ENCODE data around the gene SAC3D1.

Gene SAC3D1

DNA sequence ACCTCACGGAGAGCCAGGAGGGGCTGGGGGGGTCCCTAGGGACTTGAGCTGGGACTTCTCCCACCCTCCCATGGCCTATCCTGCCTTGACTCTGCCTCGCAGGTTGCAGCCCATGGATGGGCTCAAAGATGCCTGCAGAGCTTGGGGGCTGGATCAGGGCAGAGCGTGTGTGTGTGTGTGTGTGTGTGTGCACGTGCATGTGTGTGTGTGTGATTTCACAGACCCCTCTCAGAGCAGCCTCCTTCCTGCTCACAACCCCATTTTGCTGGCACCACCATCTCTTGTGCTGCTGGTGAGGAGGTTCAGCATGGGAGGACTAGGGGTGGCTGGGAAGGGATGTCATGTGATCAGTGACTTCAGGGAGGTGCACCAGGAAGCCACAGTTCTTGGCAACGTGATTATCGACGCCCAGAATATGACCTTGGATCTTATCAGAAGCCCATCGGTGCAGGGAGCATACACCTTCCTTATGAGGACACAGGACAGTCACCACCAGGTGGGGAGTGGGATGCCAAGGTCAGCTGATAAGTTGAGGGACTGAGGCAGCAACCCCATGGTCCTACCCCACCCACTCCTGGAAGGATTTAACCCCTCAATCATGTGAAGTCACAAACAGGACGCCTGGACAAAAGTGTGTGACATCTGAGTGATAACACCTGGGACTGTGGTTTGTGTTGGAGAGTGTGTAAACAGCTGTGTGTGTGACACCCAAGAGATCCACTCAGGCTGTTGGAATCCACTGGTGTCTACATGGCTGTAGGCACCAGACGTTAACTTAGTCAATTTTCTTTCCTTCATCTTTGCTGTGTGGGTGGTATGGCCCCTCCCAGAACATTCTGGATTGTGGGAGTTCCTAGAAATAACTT is 19.2 kb downstream of the SAC3D1 start:
- DNase-seq (ENCODE audit: low read depth in 2 of 2) = no peak

DNA sequence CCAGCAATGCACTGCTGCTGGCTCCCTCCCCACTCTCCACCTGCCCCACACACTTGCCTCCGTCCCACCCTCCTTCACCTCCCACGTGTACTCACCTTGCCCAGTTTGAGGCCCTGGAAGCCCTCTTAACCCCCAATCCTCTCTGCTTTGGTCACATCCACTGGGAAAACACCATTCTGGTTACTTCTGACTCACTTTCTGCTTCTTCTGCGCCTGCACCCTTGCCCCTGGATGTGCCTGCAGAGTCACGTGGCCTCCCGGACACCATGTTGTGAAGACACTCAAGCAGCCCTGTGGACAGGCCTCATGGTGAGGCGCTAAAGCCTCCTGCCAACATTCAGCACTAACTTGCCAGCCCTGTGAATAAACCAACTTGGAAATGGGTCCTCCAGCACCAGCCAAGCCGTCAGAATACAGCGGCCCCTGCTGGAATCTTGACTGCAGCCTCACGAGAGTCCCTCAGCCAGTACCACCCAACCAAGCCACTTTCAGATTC is 20.0 kb downstream of the SAC3D1 start:
- no peak for DNase-seq (ENCODE audit: low read depth in 2 of 2)

DNA sequence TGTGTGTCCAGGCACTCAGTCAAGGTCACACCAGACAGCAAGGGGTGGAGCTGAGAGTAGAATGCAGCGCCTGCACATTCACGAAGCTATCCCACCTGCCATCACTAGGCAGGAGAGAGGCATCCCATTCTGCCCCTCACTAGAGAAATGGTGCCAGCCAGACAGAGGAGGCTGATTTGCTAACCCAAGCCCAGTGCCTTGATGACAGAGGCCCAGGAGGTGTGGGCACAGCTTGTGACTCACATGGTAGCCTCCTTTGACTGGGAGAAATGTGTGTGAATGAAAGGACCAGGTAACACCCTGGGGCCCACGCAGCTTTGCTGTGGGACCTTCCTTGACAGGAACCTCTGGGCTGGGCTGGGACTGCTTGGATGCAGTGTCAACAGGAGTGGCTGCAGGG is 22.5 kb downstream of the SAC3D1 start:
- DNase-seq (ENCODE audit: low read depth in 2 of 2) = no peak

- DNase-seq (ENCODE audit: low read depth in 2 of 2) = no peak
Observed at GRCh38 chr11:65064847-65065240, 23.8 kb downstream of the SAC3D1 start.

DNA sequence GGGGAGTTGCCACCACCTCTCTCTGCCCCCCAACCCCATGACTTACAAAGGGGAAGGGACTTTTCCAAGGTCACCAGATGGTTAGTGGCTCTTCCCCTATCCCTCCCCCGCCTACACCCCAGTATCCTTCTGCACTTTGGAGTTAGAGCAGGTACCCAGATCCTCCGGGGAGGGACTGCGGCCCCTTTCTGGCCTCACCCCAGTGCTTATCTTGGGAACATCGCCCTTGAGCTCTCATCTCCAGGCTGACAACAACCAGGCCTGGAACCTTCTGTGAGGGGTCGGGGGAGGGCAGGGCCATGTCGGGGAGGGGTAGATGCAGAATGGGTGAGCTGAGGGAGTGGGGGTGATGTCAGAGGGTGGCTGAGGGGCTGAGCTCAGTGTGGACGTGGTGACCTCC is 24.8 kb downstream of the SAC3D1 start:
- DNase-seq (ENCODE audit: low read depth in 2 of 2) = no peak

DNA sequence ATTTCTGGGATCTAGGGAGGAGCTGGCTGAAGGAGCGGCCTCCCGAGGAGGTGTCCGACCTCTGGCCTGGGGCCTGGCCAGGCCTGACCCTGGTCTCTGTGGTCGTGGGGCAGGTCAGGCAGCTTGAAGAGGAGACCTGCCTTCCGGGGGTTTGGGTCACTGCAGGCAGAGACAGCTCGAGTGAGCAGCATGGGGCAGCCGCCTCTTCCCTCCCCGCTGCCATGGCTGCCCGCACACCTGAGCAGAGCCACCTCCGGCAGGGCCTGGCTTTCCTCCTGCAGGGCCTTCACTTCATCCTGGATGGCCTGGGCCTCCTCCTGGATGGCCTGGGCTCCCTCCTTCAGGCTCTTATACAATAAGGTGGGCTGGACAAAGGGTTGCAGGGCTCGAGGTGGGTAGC is 25.3 kb downstream of the SAC3D1 start:
- no peak for DNase-seq (ENCODE audit: low read depth in 2 of 2)

- DNase-seq (ENCODE audit: low read depth in 2 of 2) = no peak
Observed at GRCh38 chr11:65066805-65067291, 25.8 kb downstream of the SAC3D1 start.

- DNase-seq (ENCODE audit: low read depth in 2 of 2) = no peak
Observed at GRCh38 chr11:65067446-65067845, 26.4 kb downstream of the SAC3D1 start.

DNA sequence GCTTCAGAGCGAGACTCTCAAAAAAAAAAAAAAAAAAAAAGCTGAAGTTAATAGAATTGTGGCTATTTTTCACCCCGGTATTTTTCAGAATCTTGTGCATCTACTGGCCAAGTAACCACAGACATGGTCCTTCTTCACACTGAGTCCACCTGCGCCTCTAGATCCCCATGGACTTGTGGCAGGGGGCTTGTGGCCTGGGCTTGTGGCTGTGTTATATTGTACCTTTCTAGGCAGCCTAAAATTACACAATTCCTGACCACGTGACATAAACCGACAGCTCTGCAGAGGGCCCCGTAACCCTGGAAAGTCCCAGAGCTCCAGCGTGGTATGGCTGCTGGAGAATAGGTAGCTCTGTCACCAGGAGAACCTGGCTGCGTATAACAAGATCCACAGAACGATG is 28.2 kb downstream of the SAC3D1 start:
- DNase-seq (ENCODE audit: low read depth in 2 of 2) = no peak

DNA sequence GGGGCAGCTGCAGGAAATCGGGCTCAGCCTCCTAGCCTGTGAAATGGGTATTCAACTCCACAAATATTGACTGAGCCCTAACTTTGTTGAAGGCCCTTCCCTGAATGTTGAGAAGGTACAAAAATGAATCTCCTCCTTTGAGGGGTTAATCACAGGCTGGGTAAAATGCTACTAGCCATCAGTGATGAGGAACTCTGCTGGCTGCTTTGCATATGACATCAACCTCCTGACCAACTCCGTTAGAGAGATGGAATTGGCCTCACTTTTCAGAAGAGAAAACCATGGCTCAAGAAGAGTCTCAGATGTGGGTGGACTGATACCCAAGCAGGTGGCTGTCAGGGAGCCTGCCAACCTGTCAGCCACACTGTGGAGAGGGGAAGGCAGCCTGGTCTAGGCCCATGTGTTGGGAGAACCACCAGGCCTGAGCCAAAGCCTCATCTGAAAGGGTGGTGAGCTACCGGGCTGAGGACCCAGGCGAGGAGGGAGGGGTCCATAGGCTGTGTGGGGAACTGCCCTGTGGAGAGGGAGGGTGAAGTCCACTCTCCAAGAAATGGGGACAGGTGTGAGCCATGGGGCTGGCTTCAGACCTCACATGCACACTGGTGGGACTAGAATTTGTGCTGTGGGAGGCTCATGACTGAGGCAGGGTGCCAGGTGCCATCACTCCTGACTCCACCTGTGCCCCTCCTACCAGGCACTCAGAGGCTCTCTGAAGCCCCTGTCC is 31.1 kb downstream of the SAC3D1 start:
- no peak for DNase-seq (ENCODE audit: low read depth in 2 of 2)

DNA sequence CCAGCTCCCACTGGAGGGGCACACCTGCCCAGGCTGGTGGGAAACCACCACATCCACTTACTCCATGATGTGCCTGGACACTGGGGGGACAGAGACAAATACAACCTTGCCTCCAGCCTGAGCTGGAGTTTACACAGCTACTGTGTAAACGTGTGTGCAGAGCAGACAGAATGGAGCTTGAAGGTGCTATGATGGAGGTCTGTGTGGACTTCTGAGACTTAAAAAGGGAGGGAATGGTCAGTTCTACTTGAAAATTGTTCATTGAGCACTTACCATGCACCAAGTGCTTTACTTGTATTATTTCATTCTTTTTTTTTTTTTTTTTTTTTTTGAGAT is 31.6 kb downstream of the SAC3D1 start:
- DNase-seq (ENCODE audit: low read depth in 2 of 2) = no peak

GRCh38 chr11:65077451-65077850 is 36.4 kb downstream of the SAC3D1 start:
- DNase-seq (ENCODE audit: low read depth in 2 of 2) = no peak

GRCh38 chr11:65078151-65078550 is 37.1 kb downstream of the SAC3D1 start:
- peak; percentile 23 to 45 for DNase-seq (ENCODE audit: low read depth in 2 of 2)

DNA sequence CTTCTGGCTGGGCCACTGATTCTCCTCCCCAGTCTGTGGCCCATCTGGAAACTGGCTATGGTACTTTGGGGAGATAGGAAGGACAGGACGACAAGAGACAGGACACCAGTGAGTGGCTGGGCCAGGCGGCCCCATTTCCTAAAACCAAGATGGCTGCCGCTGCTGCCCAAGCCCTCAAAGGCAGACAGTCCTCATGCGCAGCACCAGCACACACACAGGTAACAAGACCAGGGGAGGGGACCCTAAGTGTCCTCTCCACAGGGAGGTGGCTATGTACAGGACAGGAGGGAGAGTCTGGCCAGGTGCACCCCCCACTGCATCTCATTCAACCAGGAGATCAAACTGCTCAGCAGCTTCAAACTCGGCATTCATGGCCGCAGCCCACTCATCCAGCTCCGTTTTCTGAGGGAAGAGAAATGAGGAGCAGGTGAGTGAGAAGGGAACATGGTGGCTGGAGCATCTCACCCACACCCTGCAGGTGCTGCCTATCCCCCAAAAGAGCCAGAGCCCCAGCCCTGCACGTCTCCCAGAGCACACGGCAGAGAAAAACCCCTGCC is 37.9 kb downstream of the SAC3D1 start:
- DNase-seq (ENCODE audit: low read depth in 2 of 2) = no peak

GRCh38 chr11:65083134-65083833 is 42.3 kb downstream of the SAC3D1 start:
- no peak for DNase-seq (ENCODE audit: low read depth in 2 of 2)

DNA sequence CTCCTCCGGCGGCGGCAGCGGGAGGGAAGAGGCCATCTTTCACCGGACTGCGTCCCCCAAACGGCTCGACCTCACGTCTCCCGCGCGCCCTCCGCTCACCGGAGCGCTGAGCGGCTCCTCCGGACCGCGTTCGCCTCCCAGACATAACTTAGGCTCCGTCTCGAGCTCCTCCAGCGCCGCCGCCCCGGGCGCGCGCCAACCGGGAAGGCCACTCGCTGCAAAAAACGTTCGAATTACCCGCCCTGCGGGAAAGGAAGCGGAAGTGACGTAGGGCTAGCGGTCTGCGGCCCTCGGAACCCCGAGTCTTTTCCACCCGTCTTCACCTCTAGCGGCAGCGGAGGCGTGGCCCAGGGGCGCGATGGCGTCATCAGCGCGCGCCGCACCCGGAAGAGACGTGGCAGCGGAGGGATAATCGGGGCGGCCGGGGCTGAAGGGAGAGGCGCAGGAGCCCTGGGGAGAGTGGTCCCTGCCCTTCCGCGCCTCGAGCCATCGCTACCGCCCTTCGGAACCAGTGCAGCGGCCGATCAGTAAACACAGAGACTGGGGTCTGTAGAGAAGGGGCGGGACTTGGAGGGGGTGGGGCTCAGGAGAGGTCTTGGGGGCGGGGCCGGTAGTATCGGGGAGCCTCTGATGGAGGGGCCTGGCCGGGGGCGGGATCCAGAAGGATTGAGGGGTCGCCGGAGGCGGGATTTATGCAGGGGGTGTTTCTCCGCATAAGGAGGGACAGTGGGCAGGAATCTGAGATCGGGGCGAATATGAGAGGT is 43.0 kb downstream of the SAC3D1 start, which contains the start of the genes CDCA5 and ZFPL1:
TSS of gene CDCA5 (minus strand) at position 207 of the 764 bp plus-strand sequence. CDS start at position 145, 62 bp downstream.
TSS of gene ZFPL1 (plus strand) at position 389 of the 764 bp plus-strand sequence. CDS start 477 bp downstream, outside the sequence.
- DNase-seq (ENCODE audit: low read depth in 2 of 2) = peak; percentile 91 to 94

DNA sequence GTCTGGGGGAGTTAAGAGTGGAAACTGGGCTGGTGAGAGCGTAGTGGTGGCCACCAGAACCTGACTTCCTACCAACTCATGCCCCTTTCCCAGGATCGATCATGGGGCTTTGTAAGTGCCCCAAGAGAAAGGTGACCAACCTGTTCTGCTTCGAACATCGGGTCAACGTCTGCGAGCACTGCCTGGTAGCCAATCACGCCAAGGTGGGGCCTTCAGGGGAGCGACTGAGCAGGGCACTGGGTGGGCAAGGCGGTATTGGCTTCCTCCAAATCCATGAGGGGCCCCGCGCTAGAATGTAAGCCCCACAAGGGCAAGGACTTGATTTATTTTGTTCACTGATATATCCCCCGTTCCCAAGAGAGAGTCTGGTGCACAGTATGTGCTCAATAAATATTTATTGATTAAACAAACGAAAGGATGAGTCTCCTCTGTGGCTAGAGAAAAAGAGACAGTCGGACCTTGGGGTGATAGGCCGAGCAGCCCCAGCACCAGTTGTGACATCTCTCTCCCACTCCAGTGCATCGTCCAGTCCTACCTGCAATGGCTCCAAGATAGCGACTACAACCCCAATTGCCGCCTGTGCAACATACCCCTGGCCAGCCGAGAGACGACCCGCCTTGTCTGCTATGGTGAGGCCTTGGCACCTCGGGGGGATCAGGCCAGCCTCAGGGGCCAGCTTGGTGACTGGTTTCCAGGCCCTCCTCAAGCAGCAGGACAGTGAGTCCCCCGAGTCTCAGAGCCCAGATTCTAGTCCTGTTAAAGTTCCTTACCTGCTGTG is 43.8 kb downstream of the SAC3D1 start:
- DNase-seq (ENCODE audit: low read depth in 2 of 2) = no peak

DNA sequence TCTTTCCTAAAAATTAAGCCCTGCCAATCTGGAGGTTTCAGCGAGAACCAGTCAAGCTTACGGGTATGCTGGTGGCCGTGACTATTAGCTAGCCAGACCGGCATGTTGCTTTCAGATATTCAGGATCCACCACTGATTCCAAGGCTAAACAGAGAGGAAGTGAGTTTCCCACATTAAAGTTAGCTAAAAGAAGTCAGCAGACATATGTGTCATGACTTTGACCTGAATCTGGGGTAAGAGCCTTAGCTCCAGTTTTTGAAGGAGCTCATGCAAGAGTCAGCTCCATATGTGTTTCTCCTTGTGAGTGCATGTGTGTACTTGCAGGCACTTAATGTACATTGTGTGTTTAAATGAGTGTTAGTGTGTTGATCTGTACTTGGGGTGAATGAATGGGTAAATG is 44.4 kb downstream of the SAC3D1 start:
- no peak for DNase-seq (ENCODE audit: low read depth in 2 of 2)

DNA sequence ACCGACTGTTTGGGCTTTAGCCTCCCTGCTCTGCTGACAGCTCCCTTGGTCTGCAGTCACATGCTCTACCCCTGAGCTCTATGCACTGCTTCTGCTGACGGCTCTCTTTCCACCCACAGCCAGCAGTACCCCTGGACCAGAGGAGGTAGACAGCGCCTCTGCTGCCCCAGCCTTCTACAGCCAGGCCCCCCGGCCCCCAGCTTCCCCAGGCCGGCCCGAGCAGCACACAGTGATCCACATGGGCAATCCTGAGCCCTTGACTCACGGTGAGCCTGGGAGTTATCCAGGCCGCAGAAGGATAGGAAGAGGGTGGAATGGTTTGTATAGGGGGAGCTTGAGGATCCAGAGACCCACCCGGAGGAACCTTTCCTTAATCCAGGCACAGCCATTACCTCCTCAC is 45.8 kb downstream of the SAC3D1 start:
- no peak for DNase-seq (ENCODE audit: low read depth in 2 of 2)

DNA sequence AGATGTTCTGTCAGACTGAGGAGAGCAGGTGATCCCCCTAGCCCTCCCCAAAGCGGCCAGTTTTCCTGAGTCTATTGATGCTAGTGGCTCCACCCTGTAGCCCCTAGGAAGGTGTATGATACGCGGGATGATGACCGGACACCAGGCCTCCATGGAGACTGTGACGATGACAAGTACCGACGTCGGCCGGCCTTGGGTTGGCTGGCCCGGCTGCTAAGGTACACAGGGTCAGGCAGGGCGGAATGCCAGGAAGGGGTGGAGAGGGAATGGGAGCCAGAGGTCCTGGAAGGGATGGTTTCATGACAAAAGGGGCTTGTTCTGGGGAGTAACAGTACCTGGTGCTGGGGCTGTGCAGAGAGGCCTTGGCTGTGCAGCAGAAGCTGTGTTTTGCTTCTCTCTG is 46.2 kb downstream of the SAC3D1 start:
- no peak for DNase-seq (ENCODE audit: low read depth in 2 of 2)
